ENCODE data around the gene SLCO2B1.

- TF ChIP-seq POLR2A (IDR thresholded peaks at IDR 0.05) (no peak), CTCF (IDR thresholded peaks at IDR 0.05) (no peak)
These were observed 45.5 kb downstream of the SLCO2B1 start for GRCh38 chr11:75196426-75196825.

All from Peyer's patch (tissue), 4 donors.